ENCODE results near the gene MESP2. TPM values are rescaled to one million over a fixed set of nuclear protein-coding genes. Genes with fewer than 3 reads are reported as not detected.

MESP2 gene
- total and polyA plus RNA-seq, 2 of the 8 experiments (the other 6 are each of a cell fraction or from before 2014, with no cell fraction given) = 0.35 to 0.80 TPM

GRCh38 chr15:89790206-89790605, 14.1 kb downstream of the MESP2 start:
- no peaks in the 10 kb centered on the region for H3K79me1 ChIP-seq (ENCODE audit: low read depth, low read length)
- no peak overlapping the region for H2AFZ ChIP-seq (ENCODE audit: low read length)
- H3K23ac ChIP-seq (ENCODE audit: insufficient read length) = no peak overlapping the region
- H3K79me2 ChIP-seq (ENCODE audit: control insufficient read depth in 1 of 2, insufficient read depth in 2 of 2, low read length in 2 of 2) = no peaks in the 10 kb centered on the region
- ChIA-PET CTCF (ENCODE audit: partially characterized antibody) (interaction anchor here (0.6 to 2.9 kb wide), 7 partner anchors 9 to 175 kb away, joined by 3 to 7 read pairs (median 4); no protein-coding TSS in a partner anchor), POLR2A (ENCODE audit: partially characterized antibody) (interaction anchor here (0.6 kb wide), 1 partner anchor 138 kb away, joined by 3 read pairs; no protein-coding TSS in a partner anchor)
- H2BK5ac ChIP-seq (ENCODE audit: low read depth, low read length) = no peak overlapping the region
- H3K18ac ChIP-seq (ENCODE audit: extremely low read depth, low read length) = no peak overlapping the region
- H4K5ac ChIP-seq (ENCODE audit: insufficient read length, low read depth, low read length) = no peak overlapping the region
- H3K9me3 ChIP-seq (ENCODE audit: insufficient read depth in 2 of 2, low read depth in 1 of 2, low read length in 1 of 2) = peaks cover 0 to 3% of the 10 kb centered on the region in 2 experiments; a peak in 2 of 4 replicates
- H3K9ac ChIP-seq (replicated peaks in 1 of 4; ENCODE audit: extremely low read depth in 1 of 4, low read depth in 3 of 4, low read length in 3 of 4) = no peak overlapping the region
- no peak for DNase-seq (ENCODE audit: low read depth in 1 of 2, low spot score in 2 of 2)
- H2BK120ac ChIP-seq (replicated peaks; ENCODE audit: low read depth, low read length) = no peak overlapping the region
- H3K4me1 ChIP-seq (replicated peaks in 1 of 4; ENCODE audit: control insufficient read depth in 3 of 4, insufficient read depth in 4 of 4, low read length in 3 of 4) = no peaks in the 10 kb centered on the region
- H2BK20ac ChIP-seq (ENCODE audit: low read length) = no peak overlapping the region
- no peak overlapping the region for H3K4ac ChIP-seq (replicated peaks; ENCODE audit: insufficient read length, low read depth, low read length)
- H4K20me1 ChIP-seq (replicated peaks in 1 of 2; ENCODE audit: control insufficient read depth in 1 of 2, insufficient read depth in 2 of 2, low read length in 2 of 2) = no peaks in the 10 kb centered on the region
- no peak overlapping the region for H2BK12ac ChIP-seq (ENCODE audit: low read depth, low read length)
- H2AK5ac ChIP-seq (ENCODE audit: low read depth, low read length) = no peak overlapping the region
- H4K8ac ChIP-seq (ENCODE audit: extremely low read depth, insufficient read depth, low read length) = no peak overlapping the region
- no peak overlapping the region for H3K27ac ChIP-seq (ENCODE audit: low read depth, low read length)
- no peaks in the 10 kb centered on the region for H3K23me2 ChIP-seq (ENCODE audit: low read depth, low read length)
- 95% methylated on average over 10 of the region's 10 CpGs; no CpG with 5 or more reads in 1 of the 2 experiments for WGBS, 2 experiments (ENCODE audit: extremely low coverage in 1 of 2, insufficient coverage in 1 of 2, insufficient read length in 1 of 2, insufficient replicate concordance in 2 of 2, low coverage in 1 of 2, low lambda C conversion rate in 2 of 2, missing lambda C conversion rate in 1 of 2)
- no peak overlapping the region for H3K4me2 ChIP-seq (ENCODE audit: insufficient read depth in 1 of 2, low read depth in 2 of 2, low read length in 2 of 2)
- no peak overlapping the region for H4K91ac ChIP-seq (replicated peaks; ENCODE audit: insufficient read length, low read length)
- no peak for FAIRE-seq
- no peak overlapping the region for H3K14ac ChIP-seq (ENCODE audit: insufficient read length)
- no peak for TF ChIP-seq TEAD4 (IDR thresholded peaks at IDR 0.05; ENCODE audit: low read depth, low read length)
- TF ChIP-seq PHF8 (conservative IDR thresholded peaks at IDR 0.05; ENCODE audit: low read depth, low read length) = no peak
- TF ChIP-seq JUND (IDR thresholded peaks at IDR 0.05; ENCODE audit: low read length) = no peak
- TF ChIP-seq SP2 (IDR thresholded peaks at IDR 0.05; ENCODE audit: low read length) = no peak
- no peak for TF ChIP-seq CEBPB (IDR thresholded peaks at IDR 0.05; ENCODE audit: low read depth, low read length)
- TF ChIP-seq TCF12 (IDR thresholded peaks at IDR 0.05; ENCODE audit: low read depth, low read length) = no peak
- TF ChIP-seq, protein P1, sequence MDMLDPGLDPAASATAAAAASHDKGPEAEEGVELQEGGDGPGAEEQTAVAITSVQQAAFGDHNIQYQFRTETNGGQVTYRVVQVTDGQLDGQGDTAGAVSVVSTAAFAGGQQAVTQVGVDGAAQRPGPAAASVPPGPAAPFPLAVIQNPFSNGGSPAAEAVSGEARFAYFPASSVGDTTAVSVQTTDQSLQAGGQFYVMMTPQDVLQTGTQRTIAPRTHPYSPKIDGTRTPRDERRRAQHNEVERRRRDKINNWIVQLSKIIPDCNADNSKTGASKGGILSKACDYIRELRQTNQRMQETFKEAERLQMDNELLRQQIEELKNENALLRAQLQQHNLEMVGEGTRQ (IDR thresholded peaks at IDR 0.05; ENCODE audit: low read length) = no peak
- no peak for TF ChIP-seq BCL11A (IDR thresholded peaks at IDR 0.05; ENCODE audit: low read depth in 2 of 2, low read length in 2 of 2)
- no peaks in the 10 kb centered on the region for H3K36me3 ChIP-seq (ENCODE audit: control insufficient read depth in 2 of 4, insufficient read depth in 4 of 4, low read length in 3 of 4)
- H3K4me3 ChIP-seq (ENCODE audit: extremely low read depth in 1 of 4, insufficient read depth in 2 of 4, low read depth in 3 of 4, low read length in 4 of 4) = no peak overlapping the region
- no peaks in the 10 kb centered on the region; a peak in 1 of 7 replicates for H3K27me3 ChIP-seq (replicated peaks in 1 of 4; ENCODE audit: control insufficient read depth in 3 of 4, extremely low read depth in 1 of 4, insufficient read depth in 3 of 4, low read length in 3 of 4)
- H3K56ac ChIP-seq (replicated peaks; ENCODE audit: insufficient read length, low read depth, low read length) = no peak overlapping the region
- no peak overlapping the region for H2BK15ac ChIP-seq (ENCODE audit: low read length)
